Colon (tissue), 2 donors: ENCODE results near the gene GALNT17.
"Not testable (repeated sequence)": the region's sequence is repeated elsewhere in the genome, so short reads cannot be mapped to it uniquely, and the experiment has no call there.

Source experiments
- FAIRE-seq: peaks from 2 replicates; lab custom pipeline; 2012; peaks lifted over from hg19 to GRCh38; lab: Jason Lieb, UNC
- donor health status: control.
- donor health status: control.

The GALNT17 gene

DNA sequence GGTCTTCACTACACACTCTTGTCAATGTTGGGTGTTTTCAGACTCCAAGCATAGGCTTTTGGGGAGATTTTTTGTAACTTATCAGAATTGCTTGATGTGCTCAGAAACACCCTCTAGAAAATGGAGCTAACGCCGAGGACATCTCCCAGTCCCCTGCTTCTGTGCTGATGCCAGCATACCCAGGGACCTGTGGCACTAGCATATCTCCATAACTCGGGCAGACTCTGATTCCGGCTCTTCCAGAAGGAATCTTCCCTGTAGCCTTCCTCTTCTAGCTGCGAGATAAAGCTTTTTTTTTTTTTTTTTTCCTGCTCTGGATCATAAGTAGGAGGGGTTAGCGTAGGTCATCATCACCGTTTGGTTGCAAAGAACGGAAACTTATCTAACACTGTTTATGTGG, 434.4 kb downstream of the GALNT17 start:
- FAIRE-seq = no peak

GRCh38 chr7:71566991-71567390, 435.0 kb downstream of the GALNT17 start:
- FAIRE-seq = no peak

- no peak for FAIRE-seq
These were observed 442.4 kb downstream of the GALNT17 start for GRCh38 chr7:71574153-71574860.

DNA sequence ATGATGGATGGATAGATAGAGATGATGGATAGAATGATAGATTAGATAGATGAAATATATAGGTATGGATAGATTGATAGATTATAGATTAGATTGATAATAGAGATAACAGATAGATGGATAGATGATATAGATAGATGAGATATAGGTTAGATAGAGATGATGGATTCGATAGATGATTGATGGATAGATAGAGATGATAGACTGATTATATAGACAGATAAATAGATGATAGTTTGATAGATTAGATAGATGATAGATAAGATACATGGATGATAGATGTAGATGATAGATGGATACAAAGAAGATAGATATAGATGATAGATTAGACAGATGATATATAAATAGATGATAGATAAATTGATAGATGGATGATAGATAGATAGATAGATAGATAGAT, 448.1 kb downstream of the GALNT17 start:
- no peak for FAIRE-seq

GRCh38 chr7:71584256-71584655, 452.3 kb downstream of the GALNT17 start:
- FAIRE-seq = no peak

GRCh38 chr7:71591876-71592275, 459.9 kb downstream of the GALNT17 start:
- FAIRE-seq = no peak

GRCh38 chr7:71592388-71592787, 460.4 kb downstream of the GALNT17 start:
- not testable (repeated sequence) for FAIRE-seq

GRCh38 chr7:71594736-71595135, 462.8 kb downstream of the GALNT17 start:
- no peak for FAIRE-seq

GRCh38 chr7:71595176-71595575, 463.2 kb downstream of the GALNT17 start:
- FAIRE-seq = no peak

GRCh38 chr7:71598553-71598952, 466.6 kb downstream of the GALNT17 start:
- no peak for FAIRE-seq

DNA sequence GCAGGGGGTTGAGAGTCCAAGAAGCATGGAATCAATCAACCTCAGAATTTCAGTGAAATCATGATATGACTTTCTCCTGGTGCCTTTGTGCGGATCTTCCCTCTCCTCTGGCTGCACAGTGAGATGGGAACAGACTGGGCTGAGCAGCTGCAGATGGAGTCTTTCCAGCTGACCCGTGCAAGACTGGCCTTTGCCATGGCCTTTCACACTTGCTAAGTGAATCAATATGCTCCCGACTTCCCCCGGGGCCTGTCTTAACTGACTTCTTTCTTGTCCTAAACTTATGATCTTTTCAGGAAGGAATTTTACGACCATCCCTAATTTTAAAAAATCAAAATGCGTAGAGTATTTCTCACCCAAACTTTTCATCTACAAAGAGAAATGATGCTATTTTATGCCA, 469.9 kb downstream of the GALNT17 start:
- FAIRE-seq = no peak

DNA sequence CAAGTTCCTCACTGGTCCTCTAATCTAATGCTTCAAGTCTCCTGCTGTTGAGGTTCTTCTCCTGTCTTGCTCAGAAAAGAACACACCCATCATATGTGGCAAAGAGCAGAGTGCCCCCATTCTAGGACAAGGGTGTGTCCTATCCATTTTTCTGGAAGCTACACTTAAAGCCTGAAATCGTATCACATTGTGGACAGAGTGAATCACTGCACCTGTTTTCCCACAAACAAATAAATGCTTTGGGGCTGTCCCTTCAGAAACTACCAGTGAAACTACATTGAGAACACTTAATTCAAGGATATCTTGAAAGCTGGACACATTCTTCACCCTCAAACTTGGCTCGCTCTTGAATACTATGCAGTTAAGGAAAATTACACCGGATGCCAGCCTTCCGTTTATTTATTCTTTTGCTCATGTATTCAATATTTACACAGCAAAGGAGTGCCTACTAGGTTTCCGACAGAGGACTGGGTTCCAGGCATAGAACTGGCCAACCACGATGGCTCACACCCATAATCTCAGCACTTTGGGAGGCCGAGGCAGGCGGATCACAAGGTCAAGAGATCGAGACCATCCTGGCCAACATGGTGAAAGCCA, 473.0 kb downstream of the GALNT17 start:
- FAIRE-seq = no peak

GRCh38 chr7:71611986-71612385, 480.0 kb downstream of the GALNT17 start:
- no peak for FAIRE-seq

GRCh38 chr7:71612911-71613310, 481.0 kb downstream of the GALNT17 start:
- FAIRE-seq = no peak

DNA sequence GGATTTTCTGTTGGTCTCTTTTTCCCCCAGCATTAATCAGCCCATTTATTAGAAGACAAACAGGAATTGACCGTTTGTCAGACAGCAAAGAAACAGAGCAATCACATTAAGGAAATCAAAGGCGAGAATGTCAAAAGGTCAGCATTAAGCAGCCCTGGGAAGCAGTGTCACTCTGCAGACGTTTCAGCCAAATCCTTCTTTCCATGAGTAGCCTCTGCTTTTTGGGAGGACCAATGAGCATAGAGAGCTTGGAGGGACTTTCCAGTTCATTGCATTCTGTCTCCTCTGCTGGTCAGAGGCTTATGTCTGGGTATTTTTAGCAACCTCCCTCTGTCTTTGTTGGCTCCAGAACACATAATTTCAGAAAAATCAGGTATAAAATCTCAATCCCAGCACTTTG, 481.4 kb downstream of the GALNT17 start:
- no peak for FAIRE-seq

GRCh38 chr7:71615017-71615416, 483.1 kb downstream of the GALNT17 start:
- no peak for FAIRE-seq

GRCh38 chr7:71616217-71616616, 484.3 kb downstream of the GALNT17 start:
- FAIRE-seq = no peak

- no peak for FAIRE-seq
These were observed 486.3 kb downstream of the GALNT17 start for GRCh38 chr7:71618278-71618677.

DNA sequence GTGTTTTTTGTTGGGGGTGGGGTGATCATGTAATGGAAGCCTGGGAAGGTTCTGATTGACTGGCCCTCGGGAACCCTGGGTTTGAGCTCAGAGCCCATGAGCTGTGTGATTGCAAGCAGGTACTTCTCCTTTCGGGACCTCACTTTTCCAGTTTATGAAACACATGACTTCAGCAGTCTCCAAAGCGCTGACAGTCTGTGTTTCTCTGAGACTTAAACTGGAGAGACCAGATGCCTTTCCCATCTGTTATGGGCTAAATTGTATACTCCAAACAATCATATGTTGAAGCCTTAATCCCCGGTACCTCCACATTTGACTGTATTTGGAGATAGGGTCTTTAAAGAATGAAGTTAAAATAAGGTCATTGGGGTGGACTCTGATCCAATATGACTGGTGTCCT, 493.6 kb downstream of the GALNT17 start:
- FAIRE-seq = no peak

DNA sequence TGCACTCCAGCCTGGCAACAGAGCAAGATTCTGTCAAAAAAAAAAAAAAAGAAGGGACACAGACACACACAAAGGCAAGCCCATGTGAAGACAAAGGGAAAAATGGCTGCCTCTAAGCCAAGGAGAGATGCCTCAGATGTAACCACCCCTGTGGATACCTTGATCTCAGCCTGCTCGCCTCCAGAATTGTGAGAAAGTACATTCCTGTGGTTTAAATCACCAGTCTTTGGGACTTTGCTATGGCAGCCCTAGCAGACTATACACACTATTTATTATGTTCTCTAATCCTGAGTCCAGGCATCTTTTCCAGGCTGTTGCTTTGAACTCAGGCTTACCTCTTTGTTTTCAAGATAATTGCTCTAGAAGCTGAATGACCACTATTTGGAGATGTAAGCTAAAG, 494.3 kb downstream of the GALNT17 start:
- no peak for FAIRE-seq

- no peak for FAIRE-seq
These were observed 495.7 kb downstream of the GALNT17 start for GRCh38 chr7:71627651-71628050.

DNA sequence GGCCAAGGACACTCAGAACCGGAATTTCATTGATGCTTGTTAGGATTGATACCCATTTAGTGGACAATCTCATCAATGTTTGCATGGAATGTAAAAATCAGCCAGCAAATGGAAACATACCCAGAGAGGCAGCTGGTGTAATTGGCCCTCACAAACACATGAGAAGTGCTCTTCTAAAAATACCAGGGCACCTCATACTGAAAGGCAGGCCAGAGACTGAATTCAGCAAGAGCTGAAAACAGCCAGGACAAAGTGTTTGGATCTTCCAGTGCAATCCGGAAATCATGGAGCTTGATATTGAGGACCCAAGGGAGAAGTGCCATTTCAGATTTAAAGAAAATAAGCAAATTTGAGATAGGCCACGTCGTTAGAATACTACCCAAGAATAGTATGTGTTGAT, 498.6 kb downstream of the GALNT17 start:
- FAIRE-seq = no peak

DNA sequence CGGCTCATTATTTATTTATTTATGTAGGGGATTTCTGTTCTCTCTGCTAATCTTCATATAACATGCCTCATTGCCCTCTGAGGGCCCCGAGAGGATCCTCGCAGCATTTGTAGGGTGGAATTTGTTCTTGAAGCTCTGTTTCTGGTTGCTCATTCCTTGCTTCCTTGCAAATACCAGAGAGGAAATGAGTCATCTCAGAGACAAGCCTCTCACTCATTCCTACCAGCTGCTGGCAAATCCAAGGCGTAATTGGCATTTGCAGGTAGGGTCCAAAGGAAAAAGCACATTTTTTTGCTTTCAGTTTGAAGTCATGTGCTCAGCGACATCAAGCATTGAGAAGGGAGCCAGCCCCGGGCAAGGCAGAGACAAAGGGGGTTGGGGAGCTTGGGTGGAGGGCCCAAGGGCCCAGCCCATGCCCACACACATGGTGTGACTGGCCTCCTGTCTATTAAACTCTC, 501.6 kb downstream of the GALNT17 start:
- FAIRE-seq = no peak

- FAIRE-seq = not testable (repeated sequence)
These were observed 503.9 kb downstream of the GALNT17 start for GRCh38 chr7:71635849-71636248.
